Colon (tissue), 2 donors: ENCODE measurements around the gene ENOX2.
"Not testable (repeated sequence)": the region's sequence is repeated elsewhere in the genome, so short reads cannot be mapped to it uniquely, and the experiment has no call there.

ENCODE experiments used
- FAIRE-seq: peaks from 2 replicates; lab custom pipeline; 2012; peaks lifted over from hg19 to GRCh38; lab: Jason Lieb, UNC
- donor health status: control.
- donor health status: control.

Gene ENOX2

GRCh38 chrX:130746709-130747342, 156.2 kb downstream of the ENOX2 start:
- FAIRE-seq = no peak

DNA sequence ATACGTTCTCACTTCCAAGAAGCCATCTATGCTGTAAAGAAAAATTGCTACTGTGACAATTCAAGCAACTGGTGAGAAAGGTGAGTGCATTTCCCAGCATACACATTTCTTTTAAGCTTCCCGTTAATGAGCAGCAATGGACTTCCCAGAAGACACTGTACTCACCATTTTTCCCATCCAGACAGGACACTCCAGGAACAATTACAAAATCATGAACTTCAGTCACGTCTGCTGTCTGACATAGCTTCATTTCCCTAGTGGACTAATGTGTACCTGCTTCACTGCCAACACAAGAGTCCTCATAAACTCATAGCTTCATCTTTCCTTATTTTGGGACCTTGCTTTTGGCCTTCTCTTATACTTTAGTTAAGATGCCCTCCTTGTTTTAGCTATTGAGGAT, 156.9 kb downstream of the ENOX2 start:
- no peak for FAIRE-seq

DNA sequence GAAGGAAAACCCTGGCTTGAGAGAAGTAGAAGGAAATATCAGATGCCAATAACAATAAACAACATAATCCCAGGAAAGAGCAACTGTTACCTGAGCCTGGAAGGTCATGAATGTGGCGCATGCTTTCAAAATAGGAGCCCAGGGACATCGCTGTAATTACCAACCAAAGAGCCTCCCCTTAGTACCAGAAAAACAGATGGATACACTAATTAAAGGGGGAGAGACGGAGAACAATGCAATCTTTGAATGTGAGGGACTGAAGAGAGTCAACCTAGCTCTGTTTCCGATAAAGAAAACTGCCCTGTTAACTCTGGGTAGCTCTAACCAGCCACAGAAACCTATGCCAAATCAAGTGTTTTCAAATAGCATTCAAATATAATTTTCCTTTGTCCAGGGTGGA, 161.4 kb downstream of the ENOX2 start:
- no peak for FAIRE-seq

DNA sequence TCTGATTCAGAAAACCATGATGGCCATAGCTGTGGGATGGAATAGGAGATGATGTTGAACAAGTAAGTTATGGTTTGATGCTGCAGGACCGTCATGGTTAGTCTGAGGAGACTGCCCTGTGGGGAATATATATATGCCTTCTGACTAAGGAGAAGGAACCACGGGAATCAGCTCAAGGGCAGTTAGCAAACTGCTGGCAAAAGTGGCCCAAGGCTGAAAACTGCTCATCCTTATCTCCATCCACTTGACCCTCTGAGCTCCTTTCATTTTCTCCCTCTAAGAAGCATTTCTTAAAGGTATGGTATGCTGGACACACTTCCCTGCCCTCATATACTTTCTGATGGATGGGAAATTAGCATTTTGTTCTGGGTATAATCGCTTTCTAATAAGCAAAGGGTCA, 161.9 kb downstream of the ENOX2 start:
- FAIRE-seq = no peak

DNA sequence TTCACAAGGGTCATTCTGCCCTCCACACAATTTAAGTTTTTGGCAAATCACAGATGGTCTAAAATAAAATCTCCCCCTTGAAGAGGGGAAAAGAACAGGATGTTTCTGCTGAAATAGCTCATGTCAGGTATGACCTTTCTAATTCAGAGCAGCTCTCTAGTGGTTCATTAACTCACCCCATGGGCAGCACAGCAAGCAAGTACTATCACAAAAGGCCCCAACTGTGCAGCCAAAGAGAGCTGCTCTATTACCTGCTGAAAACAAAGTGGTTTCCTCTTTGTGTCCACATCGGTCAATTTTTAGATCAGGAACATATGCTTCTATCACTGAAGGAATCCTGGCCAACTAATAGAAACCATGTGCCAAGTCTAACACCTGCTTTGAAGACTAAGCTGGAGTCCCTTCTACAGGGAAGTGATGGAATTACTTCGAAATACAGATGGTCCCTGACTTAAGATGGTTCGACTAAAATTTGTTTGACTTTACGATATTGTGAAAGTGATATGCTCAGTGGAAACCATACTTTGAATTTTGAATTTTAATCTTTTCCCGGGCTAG, 164.3 kb downstream of the ENOX2 start:
- FAIRE-seq = no peak

GRCh38 chrX:130734713-130735112, 168.3 kb downstream of the ENOX2 start:
- FAIRE-seq = no peak

GRCh38 chrX:130728208-130728607, 174.8 kb downstream of the ENOX2 start:
- FAIRE-seq = no peak

GRCh38 chrX:130726661-130727060, 176.3 kb downstream of the ENOX2 start:
- no peak for FAIRE-seq

GRCh38 chrX:130725519-130725918, 177.5 kb downstream of the ENOX2 start:
- no peak for FAIRE-seq

- FAIRE-seq = no peak
These were observed 183.6 kb downstream of the ENOX2 start for GRCh38 chrX:130719413-130719812.

GRCh38 chrX:130718137-130718536, 184.9 kb downstream of the ENOX2 start:
- FAIRE-seq = no peak

DNA sequence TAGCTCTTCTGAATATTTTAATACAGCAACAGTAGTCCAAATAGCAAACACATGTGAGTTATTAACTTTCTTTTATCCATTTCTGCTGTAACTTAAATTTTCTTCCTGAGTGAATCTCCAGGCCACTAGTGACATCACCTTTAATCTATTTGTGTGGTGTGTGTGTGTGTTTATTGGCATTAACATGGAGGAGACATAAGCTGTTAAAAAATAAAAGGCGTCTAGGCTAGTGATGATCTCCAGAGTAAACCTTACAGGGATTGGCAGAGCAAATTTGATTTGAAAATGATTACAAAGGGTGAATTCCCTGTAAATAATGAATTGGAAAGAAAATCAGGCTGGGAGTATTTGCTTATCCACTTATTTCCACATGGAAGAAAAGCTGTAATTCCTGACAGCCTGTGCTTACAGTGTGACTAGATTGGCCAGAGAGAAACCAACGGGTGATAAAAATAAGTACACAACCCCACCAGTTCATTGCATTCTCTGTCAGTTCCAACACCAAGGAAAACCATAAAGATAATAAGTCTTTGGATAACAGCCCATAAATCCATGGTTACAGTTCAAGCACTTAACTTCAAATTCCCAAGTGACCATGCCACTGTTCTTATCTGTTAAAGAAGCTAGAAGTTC, 186.1 kb downstream of the ENOX2 start:
- FAIRE-seq = no peak

- FAIRE-seq = no peak
These were observed 186.7 kb downstream of the ENOX2 start for GRCh38 chrX:130716346-130716745.

GRCh38 chrX:130715299-130715698, 187.7 kb downstream of the ENOX2 start:
- FAIRE-seq = no peak

DNA sequence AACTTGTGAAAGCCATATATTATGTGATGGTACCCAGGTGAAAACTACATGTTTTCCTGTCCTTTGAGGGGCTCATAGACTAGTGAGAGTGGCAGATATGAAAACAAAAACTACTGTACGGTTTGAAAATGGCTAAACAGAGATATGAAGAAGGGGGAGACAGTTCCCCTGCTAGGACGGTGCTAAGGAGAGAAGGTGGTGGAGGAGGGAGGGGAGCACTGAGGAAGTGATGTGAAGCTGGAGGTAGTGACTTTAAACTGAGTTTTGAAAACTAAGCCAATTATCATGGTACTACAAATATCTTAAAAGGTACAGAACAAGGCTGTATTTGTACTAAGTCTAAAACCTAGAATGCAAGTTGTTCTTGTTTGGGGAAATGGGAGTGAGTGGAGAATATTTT, 188.3 kb downstream of the ENOX2 start:
- no peak for FAIRE-seq

DNA sequence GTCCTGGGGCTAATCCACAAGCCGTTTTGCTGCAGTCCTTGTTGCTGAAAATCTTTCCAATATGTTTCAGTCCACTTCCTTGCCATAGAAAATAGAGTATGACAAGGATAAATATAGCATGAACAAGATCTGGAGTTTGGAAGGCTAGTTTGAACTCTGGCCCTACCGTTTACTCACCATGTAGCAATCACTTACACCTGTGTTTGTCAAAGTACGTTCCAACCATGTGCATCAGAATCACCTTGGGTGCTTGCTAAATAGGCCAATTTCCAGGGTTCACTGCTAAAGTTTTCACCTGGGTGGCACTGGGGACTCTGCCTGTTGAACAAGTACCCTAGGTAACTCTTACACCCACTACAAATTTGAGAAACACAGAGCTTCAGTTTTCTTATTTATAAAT, 188.9 kb downstream of the ENOX2 start:
- FAIRE-seq = no peak

- not testable (repeated sequence) for FAIRE-seq
These were observed 193.8 kb downstream of the ENOX2 start for GRCh38 chrX:130709178-130709577.

DNA sequence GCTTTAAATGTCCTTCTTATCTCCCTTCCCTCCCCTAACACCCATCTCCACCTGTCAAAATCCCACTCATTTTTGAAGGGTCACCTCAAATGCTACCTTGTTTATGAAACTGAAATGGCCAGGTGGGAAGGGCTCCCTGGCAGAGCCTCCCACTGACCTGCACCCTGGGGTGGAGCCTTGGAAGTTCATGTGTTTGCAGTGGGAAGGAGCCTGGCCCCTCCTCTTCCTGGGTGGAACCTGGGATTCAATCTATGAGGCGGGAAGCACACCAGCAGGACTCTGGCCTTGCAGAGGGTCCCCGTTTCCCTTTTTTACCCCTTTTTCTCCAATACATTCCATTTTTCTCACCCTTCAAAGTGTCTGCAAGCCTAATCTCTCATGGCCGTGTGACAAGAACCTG, 197.4 kb downstream of the ENOX2 start:
- no peak for FAIRE-seq

GRCh38 chrX:130704053-130705038, 198.7 kb downstream of the ENOX2 start:
- FAIRE-seq = no peak

- no peak for FAIRE-seq
These were observed 199.9 kb downstream of the ENOX2 start for GRCh38 chrX:130702867-130703707.

DNA sequence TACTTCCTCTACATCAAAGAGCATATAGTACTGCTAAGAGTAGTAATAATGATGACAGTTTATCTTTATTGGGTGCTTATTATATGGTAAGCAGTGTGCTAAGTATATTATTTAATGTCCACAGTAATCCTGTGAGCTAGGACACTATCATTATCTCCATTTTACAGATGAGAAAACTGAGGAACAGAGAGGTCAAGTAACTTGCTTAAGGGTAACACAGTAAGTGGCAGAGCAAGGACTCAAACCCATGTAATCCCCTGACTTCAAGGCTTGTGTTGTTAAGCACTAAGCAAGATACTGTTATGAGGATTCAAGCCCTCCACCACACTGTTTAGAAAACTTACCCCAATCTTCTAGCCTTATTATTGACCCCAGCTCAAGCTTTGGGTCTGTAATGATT, 202.4 kb downstream of the ENOX2 start:
- FAIRE-seq = no peak

DNA sequence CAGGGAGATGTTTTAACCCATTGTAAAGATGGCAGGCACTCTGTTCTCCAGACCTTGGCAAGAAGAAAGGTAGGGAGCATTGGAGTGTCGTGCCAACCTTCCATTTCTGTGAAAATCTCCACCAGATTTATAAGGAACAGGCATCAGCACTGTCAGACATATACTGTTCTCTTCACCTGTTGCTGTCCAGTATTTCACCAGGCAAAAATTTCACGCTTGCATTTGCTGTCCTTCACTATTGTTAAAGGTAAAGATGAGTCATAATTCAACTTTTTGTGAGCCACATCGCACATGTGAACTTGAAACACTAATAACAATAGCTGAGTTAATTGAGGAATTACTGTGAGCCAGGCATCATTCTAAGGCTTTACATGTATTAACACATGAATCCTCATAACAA, 203.4 kb downstream of the ENOX2 start:
- no peak for FAIRE-seq
